ENCODE measurements around the gene MEIS1.

DNA sequence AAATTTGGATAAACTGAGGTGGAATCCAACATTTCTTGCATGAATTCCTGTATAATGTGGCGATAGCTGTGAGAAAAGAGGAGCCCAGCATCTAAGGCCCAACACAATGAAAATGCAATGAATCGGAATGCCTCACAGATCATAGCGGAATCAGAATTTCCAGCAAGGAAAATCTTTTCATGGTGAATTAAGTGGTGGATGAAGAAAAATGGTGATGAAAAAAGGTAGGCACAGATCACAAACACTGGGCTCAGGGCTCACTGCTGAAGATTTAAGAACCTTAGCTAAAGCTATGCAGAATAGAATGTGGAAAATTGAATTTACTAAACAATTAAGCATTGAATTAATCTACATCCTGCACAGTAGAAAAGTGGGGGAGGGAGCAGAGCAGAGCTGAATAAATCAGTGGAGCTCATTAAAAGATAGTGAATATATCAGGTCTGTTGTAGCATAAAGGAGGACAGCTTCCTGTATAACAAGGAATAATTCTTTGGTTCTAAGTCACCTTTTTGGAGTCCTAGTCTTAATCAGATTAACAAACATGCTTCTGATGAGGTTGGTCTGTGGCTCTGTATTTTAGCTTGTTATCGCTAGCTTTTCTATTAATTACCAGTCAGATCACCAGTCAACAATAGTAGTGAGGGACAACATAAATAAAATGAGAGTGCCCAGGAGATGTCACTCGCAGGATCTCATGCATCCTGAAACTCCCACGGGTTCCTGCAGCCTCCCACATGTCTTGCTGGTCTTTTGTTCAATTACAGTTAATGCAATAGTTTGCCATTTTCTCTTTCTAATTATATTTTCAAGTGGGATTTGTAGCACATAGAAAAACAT, 27.0 kb downstream of the MEIS1 start:
- TF ChIP-seq EZH2 (IDR thresholded peaks at IDR 0.05; ENCODE audit: insufficient read depth, poor library complexity, severe bottlenecking) (no peak), EZH2phosphoT487 (IDR thresholded peaks at IDR 0.05; ENCODE audit: insufficient read depth, low read depth) (no peak)

All from GM23248 (cell line).